ENCODE results near the gene UQCRFS1.

- TF ChIP-seq, protein P1, sequence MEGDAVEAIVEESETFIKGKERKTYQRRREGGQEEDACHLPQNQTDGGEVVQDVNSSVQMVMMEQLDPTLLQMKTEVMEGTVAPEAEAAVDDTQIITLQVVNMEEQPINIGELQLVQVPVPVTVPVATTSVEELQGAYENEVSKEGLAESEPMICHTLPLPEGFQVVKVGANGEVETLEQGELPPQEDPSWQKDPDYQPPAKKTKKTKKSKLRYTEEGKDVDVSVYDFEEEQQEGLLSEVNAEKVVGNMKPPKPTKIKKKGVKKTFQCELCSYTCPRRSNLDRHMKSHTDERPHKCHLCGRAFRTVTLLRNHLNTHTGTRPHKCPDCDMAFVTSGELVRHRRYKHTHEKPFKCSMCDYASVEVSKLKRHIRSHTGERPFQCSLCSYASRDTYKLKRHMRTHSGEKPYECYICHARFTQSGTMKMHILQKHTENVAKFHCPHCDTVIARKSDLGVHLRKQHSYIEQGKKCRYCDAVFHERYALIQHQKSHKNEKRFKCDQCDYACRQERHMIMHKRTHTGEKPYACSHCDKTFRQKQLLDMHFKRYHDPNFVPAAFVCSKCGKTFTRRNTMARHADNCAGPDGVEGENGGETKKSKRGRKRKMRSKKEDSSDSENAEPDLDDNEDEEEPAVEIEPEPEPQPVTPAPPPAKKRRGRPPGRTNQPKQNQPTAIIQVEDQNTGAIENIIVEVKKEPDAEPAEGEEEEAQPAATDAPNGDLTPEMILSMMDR (IDR thresholded peaks at IDR 0.05) = no peak
- no peak for TF ChIP-seq POLR2AphosphoS5 (IDR thresholded peaks at IDR 0.05)
These were observed 3.1 kb upstream of the UQCRFS1 start for GRCh38 chr19:29216021-29216420.

Data from prostate gland (tissue), 2 donors.